Right cardiac atrium (tissue), 5 donors: ENCODE data around the gene NCOA6. TPM values are rescaled to one million over a fixed set of nuclear protein-coding genes. Genes with fewer than 3 reads are reported as not detected.

ENCODE experiments used
- ATAC-seq, 2 donors: fragments of 200-7000 bp; cut with Tn5 transposase; one replicate each; pipeline versions ENCODE4 v1.8.0 to v1.9.1; 2020; ENCODE audit warnings: moderate library complexity in 2 of 2, mild to moderate bottlenecking in 1 of 2
- DNase-seq, 3 donors: peaks; one replicate each; pipeline ENCODE4 v3.0.0-alpha.2; 2020
- H3K27ac ChIP-seq: one replicate; pipeline ENCODE4 v1.5.1; 2013; ENCODE audit warnings: mild to moderate bottlenecking, low read length, control low read depth, moderate library complexity
- H3K27me3 ChIP-seq: one replicate; pipeline ENCODE4 v1.6.1; 2013; ENCODE audit not compliant: control insufficient read depth, insufficient read depth
- H3K4me1 ChIP-seq: one replicate; pipeline ENCODE4 v1.6.1; 2013; ENCODE audit warnings: low read length; ENCODE audit not compliant: control insufficient read depth, insufficient read depth
- H3K4me3 ChIP-seq: one replicate; pipeline ENCODE4 v1.5.1; 2013; ENCODE audit warnings: low read length, control low read depth
- H3K9me3 ChIP-seq: one replicate; pipeline ENCODE4 v1.6.1; 2013; ENCODE audit warnings: low read length; ENCODE audit not compliant: control insufficient read depth
- WGBS: extraction: QIAGEN DNeasy Blood & Tissue Kit; methylation state at CpG from one replicate; pipeline ENCODE4 v1.1.7; 2013; 5-methylcytosine and 5-hydroxymethylcytosine counted together
- intact Hi-C, 4 donors: fragments of 100-400 bp; cut with DNase I; formaldehyde crosslinking; loops; one replicate each; pipeline versions ENCODE4 v1.11.0 to v1.14.0; 2022 to 2023
- polyA plus RNA-seq: library from polyadenylated mRNA; stranded (reverse); fragments of 200-250 nt; gene quantifications from one replicate; pipeline ENCODE4 v1.2.3, GENCODE V29; 2013
- total RNA-seq, 4 donors: library from RNA; stranded (reverse); fragmentation: NEBNext Ultra II Directional; extraction: Animal tissue kit (Norgen Biotek cat#: 25700); gene quantifications; one replicate each; pipeline ENCODE4 v1.2.1, GENCODE V29; 2021
- donor health status: healthy with polysubstance abuse.
- donor health status: DM: no; HTN: yes; CAD: no.
- donor health status: DM: no; HTN: no; CAD: no.
- donor health status: DM: no; HTN: yes; CAD: no; lungs with severe emphysema.
- donor health status: DM: yes; HTN: yes; CAD: no.

The NCOA6 gene
- total and polyA plus RNA-seq, 5 donors = 17.8 to 26.5 (median 19.9) TPM

DNA sequence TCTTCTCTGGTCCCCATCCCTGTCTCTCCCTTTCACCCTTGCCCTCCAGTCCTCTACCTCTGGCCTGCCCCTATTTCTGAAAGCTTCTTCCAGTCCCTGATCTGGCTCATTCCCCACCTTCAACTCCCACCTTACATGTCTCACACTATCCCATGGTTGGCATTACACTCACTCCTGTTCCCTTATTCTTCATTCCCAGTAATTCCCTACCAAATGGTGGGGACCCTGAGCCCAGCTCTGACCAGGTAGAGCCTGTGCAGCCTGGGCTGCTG is 114.9 kb downstream of the NCOA6 start:
- Histone ChIP-seq H3K27ac (peak overlapping the region; percentile 15), H3K4me1 (peaks cover 4% of the 10 kb centered on the region), H3K9me3 (no peaks in the 10 kb centered on the region), H3K4me3 (no peak overlapping the region), H3K27me3 (no peaks in the 10 kb centered on the region)
- no peak for DNase-seq
- ATAC-seq = no peak
- intact Hi-C loops = no loop called here

DNA sequence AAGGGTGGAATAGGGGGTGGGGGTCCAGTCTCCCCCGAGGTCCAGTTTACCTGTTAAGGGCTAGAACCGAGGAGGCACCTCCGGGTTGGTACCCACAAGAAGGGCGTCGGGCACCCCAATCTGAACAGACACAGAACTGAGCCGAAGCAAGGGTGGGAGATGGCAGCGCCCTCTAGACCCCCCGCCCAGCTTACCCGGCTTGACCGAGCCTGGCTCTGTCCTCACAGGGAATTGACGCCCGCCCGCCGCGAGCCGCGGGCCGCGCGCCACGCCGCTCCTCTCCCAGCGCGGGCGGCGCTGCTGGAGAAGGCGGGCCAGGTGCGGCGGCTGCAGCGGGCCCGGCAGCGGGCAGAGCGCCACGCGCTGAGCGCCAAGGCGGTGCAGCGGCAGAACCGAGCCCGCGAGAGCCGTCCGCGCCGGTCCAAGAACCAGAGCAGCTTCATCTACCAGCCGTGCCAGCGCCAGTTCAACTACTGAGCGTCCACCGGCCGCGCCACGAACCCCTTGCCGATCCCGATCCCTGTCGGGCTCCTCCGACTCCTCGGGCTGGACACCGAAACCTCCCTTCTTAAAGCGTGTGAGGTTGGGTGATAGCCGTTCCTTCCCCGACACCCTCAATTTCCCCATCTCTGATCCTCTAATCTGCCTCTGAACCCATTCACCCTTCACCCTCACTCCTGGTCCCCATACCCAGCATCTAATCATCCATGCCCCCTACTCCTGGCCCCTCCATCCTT is 115.5 kb downstream of the NCOA6 start:
- 5% methylated on average over 61 of the region's 61 CpGs for WGBS
- intact Hi-C loops = loop anchor here in 3 of 4 donors (5.0 to 10.0 kb wide), 3 partner anchors 125 to 173 kb away; no protein-coding TSS in a partner anchor
- Histone ChIP-seq H3K4me1 (peaks cover 4% of the 10 kb centered on the region), H3K27me3 (no peaks in the 10 kb centered on the region), H3K9me3 (no peaks in the 10 kb centered on the region), H3K27ac (peak overlapping the region; percentile 15), H3K4me3 (peak overlapping the region; percentile 19)
- DNase-seq = peak; percentile 80 to 93 (median 88)
- ATAC-seq = peak; percentile 62 to 73

DNA sequence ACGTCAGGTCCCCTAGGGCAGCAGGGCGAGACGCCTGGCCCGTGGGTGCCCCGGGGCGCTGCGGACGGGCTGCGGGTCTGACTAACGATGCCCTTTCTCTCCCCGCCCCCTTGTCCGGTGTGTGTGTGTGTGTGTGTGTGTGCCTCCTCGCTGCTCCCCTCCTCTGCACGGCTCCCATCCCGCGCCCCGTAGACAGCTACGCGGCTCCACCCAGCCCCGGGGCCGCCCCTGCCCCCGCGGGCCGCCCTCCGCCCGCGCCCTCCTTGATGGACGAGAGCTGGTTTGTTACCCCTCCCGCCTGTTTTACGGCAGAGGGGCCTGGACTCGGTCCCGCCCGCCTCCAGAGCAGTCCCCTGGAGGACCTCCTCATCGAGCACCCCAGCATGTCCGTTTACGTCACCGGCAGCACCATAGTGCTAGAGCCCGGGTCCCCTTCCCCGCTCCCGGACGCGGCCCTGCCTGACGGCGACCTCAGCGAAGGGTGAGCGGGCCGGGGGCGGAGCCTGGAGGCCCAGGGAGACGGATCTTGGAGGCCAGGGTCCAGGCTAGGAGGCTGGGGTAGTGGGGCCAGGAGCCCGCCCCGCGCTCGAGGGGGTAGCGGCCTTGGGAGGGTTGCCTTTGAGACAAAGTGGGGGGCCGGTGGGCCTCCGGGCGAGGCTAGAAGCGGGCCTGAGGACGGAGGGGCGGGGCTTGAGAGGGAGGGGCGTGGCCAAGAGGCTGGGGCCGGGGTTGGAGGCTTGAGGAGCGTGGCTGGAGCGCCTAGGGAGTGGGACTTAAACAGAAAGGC is 116.2 kb downstream of the NCOA6 start:
- peak; percentile 88 to 95 (median 94) for DNase-seq
- H3K4me1 ChIP-seq = peaks cover 4% of the 10 kb centered on the region
- H3K27me3 ChIP-seq = no peaks in the 10 kb centered on the region
- intact Hi-C loops = loop anchor here in 3 of 4 donors (5.0 to 10.0 kb wide), 3 partner anchors 124 to 172 kb away; no protein-coding TSS in a partner anchor
- H3K4me3 ChIP-seq = peak overlapping the region; percentile 19
- H3K9me3 ChIP-seq = no peaks in the 10 kb centered on the region
- peak overlapping the region; percentile 9 for H3K27ac ChIP-seq
- peak; percentile 78 for ATAC-seq
- 2% methylated on average over 63 of the region's 64 CpGs for WGBS

DNA sequence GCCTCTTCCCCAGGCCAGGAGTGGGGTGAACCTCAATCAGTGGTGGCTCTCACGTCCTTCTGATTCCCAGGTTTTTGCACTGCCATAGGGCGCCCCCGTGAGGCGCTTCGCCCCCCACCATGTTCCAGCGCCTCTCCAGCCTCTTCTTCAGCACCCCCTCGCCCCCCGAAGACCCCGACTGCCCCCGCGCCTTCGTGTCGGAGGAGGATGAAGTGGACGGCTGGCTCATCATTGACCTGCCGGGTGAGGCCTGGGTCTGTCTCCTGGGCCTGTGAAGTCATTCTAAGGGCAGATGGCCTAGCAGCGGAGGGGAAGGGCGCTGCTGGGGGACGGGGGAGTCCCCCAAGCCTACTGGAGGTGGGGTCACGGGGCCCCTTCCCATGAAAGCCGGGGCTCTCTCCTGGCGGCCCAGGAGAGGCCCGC is 116.8 kb downstream of the NCOA6 start:
- Histone ChIP-seq H3K27ac (peak overlapping the region; percentile 9), H3K9me3 (no peaks in the 10 kb centered on the region), H3K4me3 (peak overlapping the region; percentile 19), H3K27me3 (no peaks in the 10 kb centered on the region), H3K4me1 (peaks cover 4% of the 10 kb centered on the region)
- intact Hi-C loops = loop anchor here in 3 of 4 donors (5.0 to 10.0 kb wide), 3 partner anchors 124 to 171 kb away; no protein-coding TSS in a partner anchor
- 7% methylated on average over 22 of the region's 22 CpGs for WGBS
- DNase-seq (peak; percentile 56 to 83 (median 80)), ATAC-seq (peak in 1 of 2 donors; percentile 4)

DNA sequence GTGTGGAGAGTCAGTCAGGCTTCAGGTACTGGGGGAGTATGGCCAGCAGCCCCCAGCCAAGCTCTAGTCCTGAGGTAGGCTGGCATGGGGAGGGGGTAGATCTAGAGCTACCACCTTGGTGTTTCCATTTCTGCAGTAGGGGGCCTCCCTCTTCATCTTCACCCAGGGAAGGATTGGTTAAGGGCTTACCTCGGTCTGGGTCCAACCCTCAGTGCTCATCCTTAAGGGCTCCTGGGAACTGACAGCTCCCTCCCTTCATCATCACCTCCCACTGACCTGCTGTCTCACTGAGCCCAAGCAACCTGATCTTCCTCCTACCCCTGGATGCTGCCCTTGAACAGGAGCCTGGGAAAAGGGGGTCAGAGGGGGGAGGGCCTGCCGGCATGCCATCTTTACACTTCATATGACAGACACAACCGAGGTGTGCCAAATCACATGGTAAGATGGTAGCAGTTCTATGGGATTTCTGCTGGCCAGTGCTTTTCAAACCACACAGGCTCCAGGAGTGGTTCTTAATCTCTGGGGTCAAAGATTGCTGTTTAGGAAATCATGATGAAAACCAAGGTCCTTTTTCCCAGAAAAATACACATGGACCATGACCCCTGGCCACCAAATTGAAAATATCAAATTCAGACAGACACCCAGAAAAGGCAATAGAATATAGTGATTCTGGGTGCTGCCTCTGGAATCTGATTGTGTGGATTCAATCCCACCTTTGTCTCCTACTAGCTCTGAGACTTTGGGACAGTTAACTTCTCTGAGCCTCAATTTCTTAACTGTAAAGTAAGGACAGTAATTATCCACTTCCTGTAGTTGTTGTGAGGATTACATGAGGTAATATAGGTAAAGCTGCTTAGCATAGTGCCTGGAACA is 118.3 kb downstream of the NCOA6 start:
- intact Hi-C loops = loop anchor here in 3 of 4 donors (5.0 to 10.0 kb wide), 3 partner anchors 122 to 170 kb away; no protein-coding TSS in a partner anchor
- DNase-seq = no peak
- ATAC-seq = no peak
- no peak overlapping the region for H3K4me3 ChIP-seq
- no peaks in the 10 kb centered on the region for H3K27me3 ChIP-seq
- H3K27ac ChIP-seq = peak overlapping the region; percentile 25
- H3K9me3 ChIP-seq = no peaks in the 10 kb centered on the region
- peaks cover 3% of the 10 kb centered on the region for H3K4me1 ChIP-seq
- WGBS = 50% methylated on average over 3 of the region's 3 CpGs

DNA sequence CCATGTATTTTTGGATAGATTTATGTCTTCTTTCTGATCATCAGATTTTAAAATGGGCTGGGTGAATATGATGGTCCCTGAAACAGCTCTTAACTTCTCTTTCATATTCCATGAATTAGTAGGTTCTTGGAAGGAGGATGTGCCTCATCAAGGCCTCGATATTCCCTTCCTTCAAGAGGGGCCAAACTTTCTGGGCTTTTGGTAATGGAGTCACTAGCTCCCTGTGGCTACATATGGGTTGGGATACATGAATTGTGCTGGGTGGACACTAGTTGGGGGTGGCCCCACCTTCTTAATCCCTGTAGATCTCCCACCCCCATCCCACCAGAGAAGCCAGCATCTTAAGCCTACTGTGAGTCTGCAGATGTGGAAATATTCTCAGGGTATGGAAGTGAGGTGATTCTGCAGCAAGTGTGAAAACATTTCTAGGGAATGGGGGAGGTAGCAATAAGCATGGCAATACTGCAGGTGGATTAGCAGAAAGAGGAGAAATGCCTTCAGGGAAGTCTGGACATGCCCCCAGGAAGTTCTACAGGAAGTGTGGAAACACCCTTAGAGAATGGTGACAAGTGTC is 119.1 kb downstream of the NCOA6 start:
- WGBS = 81% methylated on average over 1 of the region's 1 CpG
- no peaks in the 10 kb centered on the region for H3K9me3 ChIP-seq
- H3K4me3 ChIP-seq = peak overlapping the region; percentile 76
- H3K27me3 ChIP-seq = no peaks in the 10 kb centered on the region
- DNase-seq (no peak), ATAC-seq (no peak)
- intact Hi-C loops = loop anchor here in 3 of 4 donors (5.0 to 10.0 kb wide), 3 partner anchors 122 to 169 kb away; no protein-coding TSS in a partner anchor
- H3K27ac ChIP-seq = peak overlapping the region; percentile 97
- peaks cover 3% of the 10 kb centered on the region for H3K4me1 ChIP-seq

DNA sequence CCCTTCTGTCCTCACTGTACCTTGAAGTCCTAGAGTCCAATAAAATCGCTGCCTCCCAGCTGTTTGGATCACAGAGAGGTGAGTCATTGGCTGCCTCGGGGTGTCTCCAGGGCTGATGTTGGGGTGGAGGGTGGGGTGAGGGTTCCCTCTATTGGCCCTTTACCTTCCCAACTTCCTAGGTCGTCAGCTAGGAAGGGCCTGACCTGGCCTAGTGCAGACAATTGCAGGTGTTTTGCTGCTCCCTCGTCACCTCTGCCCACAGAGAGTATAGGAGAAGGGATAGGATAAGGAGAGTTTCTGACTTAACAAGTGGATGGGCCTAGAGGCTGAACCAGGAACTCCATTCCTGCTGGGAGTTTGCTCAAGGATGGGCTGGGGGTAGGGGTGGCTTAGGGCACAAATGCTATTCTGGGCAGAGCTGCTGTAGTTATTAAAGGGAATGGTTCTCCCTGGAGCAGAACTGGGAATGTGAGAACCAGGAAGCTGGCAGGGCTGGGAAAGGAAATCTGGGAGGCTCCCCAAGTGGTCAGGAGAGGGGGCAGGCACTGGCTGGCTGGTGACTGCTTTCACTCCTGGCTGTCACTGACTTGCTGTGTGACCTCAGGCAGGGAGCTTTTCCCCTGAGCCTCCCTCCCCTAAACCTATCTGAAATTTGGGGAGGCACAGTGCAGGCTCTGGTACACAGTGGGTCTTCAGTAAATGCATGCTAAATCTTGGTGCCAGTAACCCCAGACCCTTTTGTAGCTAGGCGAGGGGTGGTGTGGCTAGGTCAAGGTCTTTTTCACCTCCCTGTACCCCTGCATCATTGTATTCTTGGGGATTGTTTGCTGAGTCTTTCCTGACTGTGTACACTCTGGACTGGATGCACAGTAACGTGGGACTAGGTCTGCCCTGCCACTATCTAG is 119.8 kb downstream of the NCOA6 start:
- intact Hi-C loops = loop anchor here in 3 of 4 donors (5.0 to 10.0 kb wide), 3 partner anchors 121 to 168 kb away; no protein-coding TSS in a partner anchor
- no peaks in the 10 kb centered on the region for H3K9me3 ChIP-seq
- H3K4me3 ChIP-seq = peak overlapping the region; percentile 76
- DNase-seq (peak; percentile 32 to 74 (median 66)), ATAC-seq (peak; percentile 0 to 2)
- H3K27ac ChIP-seq = peak overlapping the region; percentile 97
- peaks cover 3% of the 10 kb centered on the region for H3K4me1 ChIP-seq
- WGBS = 40% methylated on average over 6 of the region's 6 CpGs
- H3K27me3 ChIP-seq = no peaks in the 10 kb centered on the region

DNA sequence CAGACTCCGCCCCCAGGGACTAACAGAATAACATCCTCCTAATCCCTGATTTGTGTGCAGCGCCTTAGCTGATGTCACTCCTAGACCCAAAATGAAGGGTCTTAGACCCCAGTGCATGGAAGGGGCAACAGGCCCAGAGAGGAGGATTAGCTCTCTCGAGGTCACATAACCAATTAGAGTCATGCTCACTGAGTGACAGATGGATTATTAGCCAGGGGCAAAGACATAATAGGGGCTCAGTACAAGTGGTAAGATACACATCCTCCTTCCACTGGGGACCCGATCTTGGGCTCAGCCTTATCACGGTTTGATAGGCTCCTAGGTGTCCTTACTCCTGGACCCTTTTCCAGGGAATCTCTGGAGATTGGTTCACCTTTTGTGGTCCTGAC is 120.4 kb downstream of the NCOA6 start:
- 23% methylated on average over 5 of the region's 5 CpGs for WGBS
- ATAC-seq = no peak
- intact Hi-C loops = loop anchor here in 3 of 4 donors (5.0 to 10.0 kb wide), 3 partner anchors 120 to 168 kb away; no protein-coding TSS in a partner anchor
- no peaks in the 10 kb centered on the region for H3K27me3 ChIP-seq
- H3K4me3 ChIP-seq = peak overlapping the region; percentile 76
- H3K9me3 ChIP-seq = no peaks in the 10 kb centered on the region
- peak overlapping the region; percentile 97 for H3K27ac ChIP-seq
- H3K4me1 ChIP-seq = peaks cover 3% of the 10 kb centered on the region
- DNase-seq = no peak

DNA sequence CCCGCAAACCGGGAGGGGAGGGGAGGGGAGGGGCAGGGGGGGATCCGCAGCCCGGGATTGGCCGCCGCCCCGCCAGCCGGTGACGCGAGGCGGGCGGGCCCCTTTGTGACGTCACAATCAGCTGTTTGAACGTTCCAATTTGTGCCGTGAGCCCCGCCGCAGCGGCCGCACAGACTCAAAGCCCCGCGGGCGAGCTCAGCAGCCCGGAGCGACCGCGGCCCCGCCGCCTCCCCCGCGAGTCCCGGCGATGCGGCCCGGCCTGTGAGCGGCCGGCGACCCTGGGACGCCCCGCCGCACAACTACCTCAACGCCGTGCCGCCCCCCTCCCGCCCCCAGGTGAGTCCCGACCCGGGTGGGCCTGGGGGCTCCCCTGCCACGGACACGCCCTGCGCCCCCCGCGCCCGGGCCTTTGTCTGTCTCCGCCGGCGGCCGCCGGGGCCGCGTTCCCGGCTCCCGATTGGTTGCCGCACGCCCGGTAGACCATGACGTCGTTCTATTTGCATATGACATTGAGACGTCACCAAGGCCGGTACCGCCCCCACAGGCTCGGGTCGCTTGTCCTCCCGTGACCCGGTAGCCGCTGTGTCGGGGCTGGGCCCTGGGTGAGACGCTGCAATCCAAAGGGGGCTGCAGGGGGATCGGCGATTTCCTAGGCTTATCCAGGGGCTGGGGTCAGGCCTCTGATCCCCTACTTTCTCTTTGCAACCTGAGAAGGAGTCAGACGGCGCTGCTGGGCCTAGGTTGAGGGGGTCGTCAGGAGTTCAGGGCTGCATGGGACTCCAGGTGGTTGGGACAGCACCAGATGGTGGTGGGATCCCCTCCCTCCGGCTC is 121.1 kb downstream of the NCOA6 start, which contains the start of gene TP53INP2:
TSS of gene TP53INP2 (plus strand) at position 168 of the 831 bp plus-strand sequence. CDS start 4,396 bp downstream, outside the sequence.
- Histone ChIP-seq H3K9me3 (no peaks in the 10 kb centered on the region), H3K27ac (peak within 1 kb of the TSS; percentile 97), H3K4me3 (peak within 1 kb of the TSS; percentile 76), H3K4me1 (peaks cover 3% of the 10 kb centered on the region), H3K27me3 (no peaks in the 10 kb centered on the region)
- ATAC-seq = peak; percentile 80 to 85
- WGBS = under 1% methylated on average over 82 of the region's 82 CpGs
- intact Hi-C loops = loop anchor here in 3 of 4 donors (5.0 to 10.0 kb wide), 3 partner anchors 120 to 167 kb away; no protein-coding TSS in a partner anchor
- peak; percentile 95 to 98 (median 97) for DNase-seq
